RWPE2 (cell line): ENCODE measurements around the gene ZNF423.

Experiments
- ATAC-seq: fragments of 200-7000 bp; cut with Tn5 transposase; 3 replicates; pipeline ENCODE4 v1.9.1; 2021; ENCODE audit warnings: low read depth
- DNase-seq: peaks from one replicate; pipeline ENCODE4 v3.0.0-alpha.2; 2020; ENCODE audit warnings: low spot score
- H3K27ac ChIP-seq: fragments of 450-650 bp; 2 replicates; pipeline ENCODE4 v1.5.1; 2017; ENCODE audit warnings: mild to moderate bottlenecking; ENCODE audit not compliant: poor library complexity, severe bottlenecking
- H3K27me3 ChIP-seq: fragments of 250-450 bp; sonication (Bioruptor Pico); 2 replicates; pipeline ENCODE4 v1.5.1; 2021; ENCODE audit warnings: mild to moderate bottlenecking, moderate library complexity; ENCODE audit not compliant: insufficient read depth, poor library complexity, severe bottlenecking
- H3K36me3 ChIP-seq: fragments of 250-450 bp; sonication (Bioruptor Pico); 2 replicates; pipeline ENCODE4 v1.5.1; 2020; ENCODE audit warnings: low read depth, mild to moderate bottlenecking, moderate library complexity
- H3K4me1 ChIP-seq: fragments of 250-450 bp; sonication (Bioruptor Pico); 2 replicates; pipeline ENCODE4 v1.5.1; 2021; ENCODE audit warnings: mild to moderate bottlenecking, moderate library complexity; ENCODE audit not compliant: insufficient read depth, poor library complexity, severe bottlenecking
- H3K4me3 ChIP-seq: fragments of 250-450 bp; sonication (Bioruptor Pico); 2 replicates; pipeline ENCODE4 v1.5.1; 2021; ENCODE audit warnings: mild to moderate bottlenecking, moderate library complexity; ENCODE audit not compliant: severe bottlenecking
- H3K9me3 ChIP-seq: fragments of 250-450 bp; sonication (Bioruptor Pico); 2 replicates; pipeline ENCODE4 v1.5.1; 2021; ENCODE audit warnings: mild to moderate bottlenecking, moderate library complexity; ENCODE audit not compliant: severe bottlenecking
- TF ChIP-seq, protein P1 (sequence below): fragments of 450-650 bp; IDR thresholded peaks from one replicate; pipeline ENCODE4 v1.5.1; 2017; ENCODE audit warnings: mild to moderate bottlenecking, moderate library complexity; ENCODE audit not compliant: poor library complexity, severe bottlenecking

The ZNF423 gene

DNA sequence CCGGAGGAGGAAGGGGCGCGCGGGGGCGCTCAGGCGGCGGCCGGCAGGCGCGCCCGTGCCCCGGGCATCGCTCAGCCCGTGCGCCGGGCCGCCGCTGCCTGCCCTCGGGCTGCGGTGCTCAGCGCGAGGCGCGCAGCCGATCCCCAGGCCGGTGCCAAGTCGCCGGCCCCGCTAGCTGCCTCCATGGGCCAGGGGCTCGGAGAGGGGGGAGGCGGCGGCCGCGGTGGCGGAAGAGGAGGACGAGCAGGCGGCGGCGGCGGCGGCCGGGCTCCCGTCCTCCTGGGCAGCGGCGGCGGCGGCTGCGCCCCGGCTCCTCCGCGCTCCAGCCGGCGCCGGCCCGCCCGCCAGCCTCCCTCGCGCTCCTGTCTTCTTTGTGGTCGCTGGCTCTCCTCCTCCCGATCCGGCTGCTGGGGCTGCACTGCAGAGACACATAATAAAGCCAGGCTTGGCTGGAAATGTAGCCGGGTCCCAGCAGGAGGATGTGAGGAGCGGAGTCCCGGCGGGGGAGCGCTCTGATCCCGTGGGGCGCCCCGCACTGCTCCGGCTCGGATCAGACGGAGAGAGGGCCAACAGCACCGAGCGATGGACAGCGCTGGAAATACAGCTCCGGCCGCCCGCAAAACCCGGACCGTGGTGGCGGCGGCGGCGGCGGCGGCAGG, 889 bp upstream of the ZNF423 start:
- Histone ChIP-seq H3K27me3 (peaks cover 75% of the 10 kb centered on the region), H3K36me3 (no peaks in the 10 kb centered on the region), H3K9me3 (no peaks in the 10 kb centered on the region), H3K27ac (no peak overlapping the region), H3K4me3 (peak overlapping the region; percentile 37), H3K4me1 (no peaks in the 10 kb centered on the region)
- ATAC-seq (peak; percentile 72), DNase-seq (no peak)
- TF ChIP-seq, protein P1, sequence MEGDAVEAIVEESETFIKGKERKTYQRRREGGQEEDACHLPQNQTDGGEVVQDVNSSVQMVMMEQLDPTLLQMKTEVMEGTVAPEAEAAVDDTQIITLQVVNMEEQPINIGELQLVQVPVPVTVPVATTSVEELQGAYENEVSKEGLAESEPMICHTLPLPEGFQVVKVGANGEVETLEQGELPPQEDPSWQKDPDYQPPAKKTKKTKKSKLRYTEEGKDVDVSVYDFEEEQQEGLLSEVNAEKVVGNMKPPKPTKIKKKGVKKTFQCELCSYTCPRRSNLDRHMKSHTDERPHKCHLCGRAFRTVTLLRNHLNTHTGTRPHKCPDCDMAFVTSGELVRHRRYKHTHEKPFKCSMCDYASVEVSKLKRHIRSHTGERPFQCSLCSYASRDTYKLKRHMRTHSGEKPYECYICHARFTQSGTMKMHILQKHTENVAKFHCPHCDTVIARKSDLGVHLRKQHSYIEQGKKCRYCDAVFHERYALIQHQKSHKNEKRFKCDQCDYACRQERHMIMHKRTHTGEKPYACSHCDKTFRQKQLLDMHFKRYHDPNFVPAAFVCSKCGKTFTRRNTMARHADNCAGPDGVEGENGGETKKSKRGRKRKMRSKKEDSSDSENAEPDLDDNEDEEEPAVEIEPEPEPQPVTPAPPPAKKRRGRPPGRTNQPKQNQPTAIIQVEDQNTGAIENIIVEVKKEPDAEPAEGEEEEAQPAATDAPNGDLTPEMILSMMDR: no peak

GRCh38 chr16:49855280-49855821, 561 bp downstream of the ZNF423 start:
- Histone ChIP-seq H3K9me3 (no peaks in the 10 kb centered on the region), H3K36me3 (no peaks in the 10 kb centered on the region), H3K4me1 (no peaks in the 10 kb centered on the region), H3K4me3 (peak overlapping the region; percentile 53), H3K27me3 (peaks cover 76% of the 10 kb centered on the region), H3K27ac (no peak overlapping the region)
- DNase-seq (no peak), ATAC-seq (peak; percentile 69)
- TF ChIP-seq, protein P1: no peak

GRCh38 chr16:49854796-49855203, 1.1 kb downstream of the ZNF423 start:
- ATAC-seq (peak; percentile 1; the same call in 1 of the 3 replicates), DNase-seq (no peak)
- H3K9me3 ChIP-seq: no peaks in the 10 kb centered on the region
- H3K36me3 ChIP-seq: no peaks in the 10 kb centered on the region
- peaks cover 76% of the 10 kb centered on the region for H3K27me3 ChIP-seq
- H3K4me1 ChIP-seq: no peaks in the 10 kb centered on the region
- no peak overlapping the region for H3K27ac ChIP-seq
- TF ChIP-seq, protein P1: peak; percentile 10
- peak overlapping the region; percentile 53 for H3K4me3 ChIP-seq

- Histone ChIP-seq H3K9me3 (no peaks in the 10 kb centered on the region), H3K27me3 (peaks cover 76% of the 10 kb centered on the region), H3K36me3 (no peaks in the 10 kb centered on the region), H3K4me1 (no peaks in the 10 kb centered on the region), H3K27ac (no peak overlapping the region), H3K4me3 (peak overlapping the region; percentile 53)
- no peak for ATAC-seq
- DNase-seq: no peak
- TF ChIP-seq, protein P1: no peak
These were observed 1.6 kb downstream of the ZNF423 start for GRCh38 chr16:49854188-49854795.

GRCh38 chr16:49852279-49852678, 3.6 kb downstream of the ZNF423 start:
- no peaks in the 10 kb centered on the region for H3K4me1 ChIP-seq

More at GRCh38 chr16:49852279-49852678, 3.6 kb downstream of the ZNF423 start:
- no peaks in the 10 kb centered on the region for H3K9me3 ChIP-seq
- DNase-seq (no peak), ATAC-seq (no peak)
- no peaks in the 10 kb centered on the region for H3K36me3 ChIP-seq
- peaks cover 59% of the 10 kb centered on the region for H3K27me3 ChIP-seq
- H3K27ac ChIP-seq: no peak overlapping the region
- no peak overlapping the region for H3K4me3 ChIP-seq
- TF ChIP-seq, protein P1: no peak
